Heart right ventricle (tissue), 16 donors: ENCODE measurements around the gene PAFAH2. TPM values are rescaled to one million over a fixed set of nuclear protein-coding genes. Genes with fewer than 3 reads are reported as not detected.

Experiments used
- ATAC-seq, 8 donors: fragments of 200-7000 bp; cut with Tn5 transposase; one replicate each; pipeline ENCODE4 v1.9.1; 2020; ENCODE audit warnings: mild to moderate bottlenecking in 8 of 8, moderate library complexity in 8 of 8, moderate number of reproducible peaks in 1 of 8
- DNase-seq, 2 donors: peaks; one replicate each; pipeline ENCODE4 v3.0.0-alpha.2; 2020
- H3K27ac ChIP-seq, 10 donors: fragments of 200-600 bp; sonication (generic) in 2 of 10; one replicate each; pipeline versions ENCODE4 v1.5.0 to v1.8.0; 2020 to 2022; ENCODE audit warnings: mild to moderate bottlenecking in 3 of 10
- H3K27me3 ChIP-seq, 7 donors: fragments of 200-600 bp; one replicate each; pipeline ENCODE4 v1.8.0; 2021 to 2022; ENCODE audit warnings: mild to moderate bottlenecking in 2 of 7
- H3K36me3 ChIP-seq, 9 donors: fragments of 200-600 bp; sonication (generic) in 1 of 9; one replicate each; pipeline versions ENCODE4 v1.5.0 to v1.8.0; 2020 to 2022; ENCODE audit warnings: mild to moderate bottlenecking in 2 of 9
- H3K4me1 ChIP-seq, 9 donors: fragments of 200-600 bp; sonication (generic) in 1 of 9; one replicate each; pipeline versions ENCODE4 v1.5.0 to v1.8.0; 2020 to 2022; ENCODE audit warnings: mild to moderate bottlenecking in 4 of 9
- H3K4me3 ChIP-seq, 10 donors: fragments of 200-600 bp; sonication (generic) in 2 of 10; one replicate each; pipeline versions ENCODE4 v1.5.0 to v1.8.0; 2020 to 2022; ENCODE audit warnings: mild to moderate bottlenecking in 7 of 10, moderate library complexity in 2 of 10
- H3K9me3 ChIP-seq, 11 donors: fragments of 200-600 bp in 10 of 11; sonication (generic) in 2 of 11; one replicate each; pipeline versions ENCODE4 v1.5.0 to v1.8.0; 2013 to 2022; ENCODE audit warnings: mild to moderate bottlenecking in 2 of 11, control low read depth in 1 of 11, moderate library complexity in 1 of 11
- CTCF ChIP-seq, 9 donors: fragments of 200-600 bp; sonication (generic) in 2 of 9; IDR thresholded peaks; one replicate each; pipeline versions ENCODE4 v1.5.0 to v1.8.0; 2021 to 2022; ENCODE audit warnings: antibody characterized with exemption in 9 of 9, mild to moderate bottlenecking in 5 of 9, moderate library complexity in 1 of 9
- WGBS, 2 donors: extraction: QIAGEN DNeasy Blood & Tissue Kit; methylation state at CpG; one replicate each; pipeline ENCODE4 v1.1.7; 2013; ENCODE audit warnings: inconsistent platforms in 1 of 2; 5-methylcytosine and 5-hydroxymethylcytosine counted together
- intact Hi-C, 10 donors: fragments of 100-400 bp; cut with DNase I; formaldehyde crosslinking; loops; one replicate each; pipeline versions ENCODE4 v1.11.1 to v1.14.2; 2022
- polyA plus RNA-seq, 2 donors: library from polyadenylated mRNA; stranded (reverse); fragments of 200-250 nt; gene quantifications; one replicate each; pipeline ENCODE4 v1.2.3, GENCODE V29; 2013
- total RNA-seq, 10 donors: library from RNA; stranded (reverse); fragmentation: NEBNext Ultra II Directional in 3 of 10; extraction: Animal tissue kit (Norgen Biotek cat#: 25700) in 3 of 10; gene quantifications; one replicate each; pipeline versions ENCODE4 v1.2.1 to v1.2.4, GENCODE V29; 2021 to 2023
- donor health status: Arrhythmogenic right ventricular cardiomyopathy.
- donor health status: ischemic (EF 13 %, LVEDD 7.1; RV severe dilation, severe dysfunction).
- donor health status: healthy with polysubstance abuse.
- donor health status: DM: no; HTN: yes; CAD: no.
- donor health status: DM: no; HTN: no; CAD: no.
- donor health status: ischemic (EF 25% LVEDD 6.9; RV normal size, moderate dysfunction).
- donor health status: ischemic (EF 25% LVEDD 5.7; RV mildly dilated, moderate dysfunction).
- donor health status: healthy.
- donor health status: DM: yes; HTN: yes; CAD: no.
- donor health status: Ischemic cardiomyopathy.
- donor health status: ischemic (EF 35%, LVEDD 5.7; RV mildly dilated, moderate dysfunction).
- donor health status: nonischemic (EF 11% LVEDD 7.7; RV severe dilation, severe dysfunction).
- donor health status: DM: yes; HTN: yes; CAD: no.
- donor health status: PGD.
- donor health status: ischemic (EF 29% LVEDD 5.4; RV normal size, mild dysfunction).
- donor health status: nonischemic (EF 23%, LVEDD 6.1; RV moderate dilation, normal function).

PAFAH2 gene
- total and polyA plus RNA-seq, 12 donors: 3.4 to 19.3 (median 10.5) TPM

- H3K4me1 ChIP-seq: peaks cover 0 to 34% (median 14%) of the 10 kb centered on the region in 9 donors
- DNase-seq (no peak), ATAC-seq (no peak)
- H3K4me3 ChIP-seq: no peak overlapping the region
- no peak overlapping the region for H3K27ac ChIP-seq
- no peaks in the 10 kb centered on the region for H3K9me3 ChIP-seq
- intact Hi-C loops: loop anchor here in 1 of 10 donors (10.0 kb wide), 1 partner anchor 60 kb away; no protein-coding TSS in a partner anchor
- no peaks in the 10 kb centered on the region for H3K36me3 ChIP-seq
- TF ChIP-seq CTCF (IDR thresholded peaks at IDR 0.05): no peak
- WGBS, 2 donors: 83 to 90% methylated on average over 2 of the region's 2 CpGs
- peaks cover 0 to 3% (median 0%) of the 10 kb centered on the region in 7 donors for H3K27me3 ChIP-seq
These were observed 73.4 kb downstream of the PAFAH2 start for GRCh38 chr1:25924454-25924853.

DNA sequence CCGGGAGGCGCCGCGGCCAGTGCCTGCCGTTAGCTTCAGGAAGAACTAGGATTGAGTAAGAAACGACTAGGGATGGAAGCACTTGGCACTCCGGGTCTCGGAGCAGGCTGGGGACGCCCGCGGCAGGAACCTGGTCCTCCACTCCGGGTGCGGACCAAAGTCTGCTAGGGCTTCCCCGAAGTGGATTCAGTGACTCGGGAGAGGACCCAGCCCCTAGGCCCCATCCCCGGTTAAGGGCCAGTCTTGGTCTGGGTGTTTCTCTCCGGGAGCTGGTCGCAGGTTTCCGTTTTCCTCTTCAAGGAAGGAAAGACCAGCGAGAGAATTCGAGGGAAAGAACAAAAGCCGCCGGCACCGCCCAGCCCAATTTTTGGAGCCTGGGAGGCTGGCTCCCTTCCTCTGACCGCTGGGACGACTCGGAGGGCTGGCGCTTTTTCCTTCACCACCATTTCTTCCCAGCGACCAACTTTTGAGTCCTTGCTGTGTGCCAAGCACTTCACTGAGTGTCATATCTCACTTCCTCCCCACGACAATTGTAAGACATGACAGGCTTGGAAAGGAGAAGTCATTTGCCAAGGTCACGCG is 74.8 kb downstream of the PAFAH2 start:
- peaks cover 0 to 38% (median 14%) of the 10 kb centered on the region in 9 donors for H3K4me1 ChIP-seq
- peak; percentile 51 to 75 (median 64) for ATAC-seq
- WGBS, 2 donors: 2% methylated on average over 32 of the region's 32 CpGs
- peak overlapping the region; percentile 15 to 69 (median 62) for H3K4me3 ChIP-seq
- no peaks in the 10 kb centered on the region for H3K36me3 ChIP-seq
- no peak for TF ChIP-seq CTCF (IDR thresholded peaks at IDR 0.05)
- H3K27ac ChIP-seq: peak overlapping the region in 9 of 10 donors; percentile 19 to 91 (median 70)
- peak; percentile 30 for DNase-seq
- H3K9me3 ChIP-seq: no peaks in the 10 kb centered on the region
- intact Hi-C loops: loop anchor here in 1 of 10 donors (10.0 kb wide), 1 partner anchor 62 kb away; no protein-coding TSS in a partner anchor
- H3K27me3 ChIP-seq: peaks cover 0 to 3% (median 0%) of the 10 kb centered on the region in 7 donors

DNA sequence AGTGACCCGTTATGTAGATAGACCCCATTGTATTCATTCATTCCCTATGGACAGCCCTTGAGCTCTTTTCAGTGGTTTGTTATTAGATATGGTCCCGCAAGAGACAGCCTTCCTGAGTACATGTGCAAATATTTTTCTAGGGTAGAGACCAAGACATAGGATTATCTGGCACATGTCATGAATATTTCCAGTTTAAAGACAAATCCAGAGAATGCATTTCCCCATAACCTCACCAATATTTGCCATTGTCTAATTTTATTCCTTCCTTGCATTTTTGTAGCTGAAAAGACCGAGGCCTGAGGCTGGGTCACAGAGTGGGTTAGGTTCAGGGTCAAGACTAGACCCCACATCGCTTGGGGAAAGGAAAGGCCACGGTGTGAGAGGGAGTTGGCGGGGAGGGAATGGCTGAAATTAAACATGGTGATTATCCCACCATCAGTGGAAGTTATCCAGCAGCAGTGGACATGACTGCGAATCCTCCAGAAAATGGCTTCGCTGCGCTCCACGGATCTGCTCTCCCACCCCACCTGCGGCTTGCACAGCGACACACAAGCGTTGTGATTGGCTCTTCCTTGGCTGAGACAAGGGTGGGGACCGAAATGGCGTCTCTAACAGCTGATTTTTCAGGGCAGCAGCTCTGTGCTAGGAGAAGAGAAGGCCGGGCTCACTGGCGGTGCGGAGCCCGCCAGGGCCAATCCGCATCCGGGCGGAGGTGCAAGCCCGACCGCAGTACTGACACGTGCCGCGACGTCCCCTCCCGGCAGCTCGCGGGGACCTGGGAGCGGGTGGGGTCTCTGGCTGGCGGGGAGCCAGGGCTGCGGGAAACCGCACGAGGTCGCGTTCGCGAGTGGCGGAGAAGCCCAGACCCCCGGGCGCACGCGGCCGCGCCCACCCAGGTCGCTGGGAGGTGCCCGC is 75.5 kb downstream of the PAFAH2 start:
- WGBS, 2 donors: 9% methylated on average over 48 to 49 of the region's 49 CpGs
- H3K27ac ChIP-seq: peak overlapping the region in 9 of 10 donors; percentile 19 to 91 (median 70)
- ATAC-seq (peak; percentile 60 to 87 (median 68)), DNase-seq (peak; percentile 35 to 54)
- peak in 1 of 9 donors; percentile 9 for TF ChIP-seq CTCF (IDR thresholded peaks at IDR 0.05)
- H3K4me1 ChIP-seq: peaks cover 0 to 39% (median 14%) of the 10 kb centered on the region in 9 donors
- peaks cover 0 to 3% (median 0%) of the 10 kb centered on the region in 7 donors for H3K27me3 ChIP-seq
- intact Hi-C loops: loop anchor here in 1 of 10 donors (10.0 kb wide), 1 partner anchor 62 kb away; no protein-coding TSS in a partner anchor
- H3K4me3 ChIP-seq: peak overlapping the region; percentile 15 to 69 (median 62)
- no peaks in the 10 kb centered on the region for H3K9me3 ChIP-seq
- H3K36me3 ChIP-seq: no peaks in the 10 kb centered on the region

GRCh38 chr1:25918615-25919014 is 79.2 kb downstream of the PAFAH2 start:
- intact Hi-C loops: no loop called here
- WGBS, 2 donors: 89 to 93% methylated on average over 11 of the region's 11 CpGs
- no peak for TF ChIP-seq CTCF (IDR thresholded peaks at IDR 0.05)

More at GRCh38 chr1:25918615-25919014, 79.2 kb downstream of the PAFAH2 start:
- Histone ChIP-seq H3K9me3 (no peaks in the 10 kb centered on the region), H3K36me3 (no peaks in the 10 kb centered on the region), H3K27ac (no peak overlapping the region), H3K4me1 (peaks cover 0 to 26% (median 14%) of the 10 kb centered on the region in 9 donors), H3K4me3 (no peak overlapping the region), H3K27me3 (peaks cover 0 to under 1% (median 0%) of the 10 kb centered on the region in 7 donors)
- DNase-seq (no peak), ATAC-seq (no peak)
